CD4-positive, alpha-beta T cell treated with Interleukin-4 for 1 hour (primary cell): ENCODE data around the gene TIGD3.

Experiments
- DNase-seq, 2 donors: peaks; one replicate each; pipeline ENCODE4 v3.0.0-alpha.2; 2020 to 2022

TIGD3 gene

DNA sequence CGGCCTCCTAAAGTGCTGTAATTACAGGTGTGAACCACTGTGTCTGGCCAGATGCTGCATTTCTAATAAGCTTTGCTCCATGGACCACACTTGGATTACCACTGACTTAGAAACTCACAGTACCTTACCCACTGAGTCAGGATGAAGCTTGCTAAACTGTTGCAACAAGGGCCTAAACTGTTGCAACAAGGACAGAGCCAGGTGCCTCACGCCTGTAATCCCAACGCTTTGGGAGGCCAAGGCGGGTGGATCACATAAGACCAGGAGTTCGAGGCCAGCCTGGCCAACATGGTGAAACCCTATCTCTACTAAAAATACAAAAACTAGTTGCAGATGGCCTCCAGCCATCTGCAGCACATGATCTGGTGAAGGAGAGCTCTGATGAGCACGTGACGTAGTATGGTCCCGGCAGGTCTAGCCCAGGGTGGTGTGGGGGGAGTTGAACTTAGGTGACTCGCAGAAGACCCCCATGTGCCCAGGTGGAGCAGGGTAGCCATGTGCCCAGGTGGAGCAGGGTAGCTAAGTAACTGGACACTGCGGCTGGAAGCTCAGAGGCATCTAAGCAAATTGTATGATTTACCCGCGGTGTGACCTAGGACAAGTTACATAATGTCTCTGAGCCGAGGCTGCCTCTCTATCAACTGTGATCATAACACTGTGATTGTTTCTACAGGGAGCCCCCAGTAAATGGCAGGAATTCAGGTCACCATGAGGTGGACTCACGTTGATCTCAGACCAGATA, 19.5 kb downstream of the TIGD3 start:
- no peak for DNase-seq

DNA sequence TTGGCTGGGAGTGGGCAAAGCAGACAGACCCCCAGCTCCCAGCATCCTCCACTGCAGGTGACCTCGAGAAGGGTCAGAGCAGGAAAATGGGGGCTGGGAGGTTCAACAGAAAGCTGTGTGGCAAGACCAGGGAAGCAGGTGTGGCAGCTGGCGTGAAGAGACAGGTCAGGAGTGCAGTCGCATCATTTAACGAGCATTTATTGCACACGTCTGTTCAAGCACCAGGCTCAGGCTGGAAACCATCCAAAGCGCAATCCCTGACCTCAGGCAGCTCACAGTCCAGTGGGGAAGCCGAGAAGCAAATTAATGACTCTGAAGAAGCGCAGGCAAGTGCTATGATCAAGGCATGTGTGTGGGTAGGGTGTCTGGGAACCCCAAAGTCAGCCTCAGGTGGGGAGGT, 20.5 kb downstream of the TIGD3 start:
- DNase-seq, result no peak

DNA sequence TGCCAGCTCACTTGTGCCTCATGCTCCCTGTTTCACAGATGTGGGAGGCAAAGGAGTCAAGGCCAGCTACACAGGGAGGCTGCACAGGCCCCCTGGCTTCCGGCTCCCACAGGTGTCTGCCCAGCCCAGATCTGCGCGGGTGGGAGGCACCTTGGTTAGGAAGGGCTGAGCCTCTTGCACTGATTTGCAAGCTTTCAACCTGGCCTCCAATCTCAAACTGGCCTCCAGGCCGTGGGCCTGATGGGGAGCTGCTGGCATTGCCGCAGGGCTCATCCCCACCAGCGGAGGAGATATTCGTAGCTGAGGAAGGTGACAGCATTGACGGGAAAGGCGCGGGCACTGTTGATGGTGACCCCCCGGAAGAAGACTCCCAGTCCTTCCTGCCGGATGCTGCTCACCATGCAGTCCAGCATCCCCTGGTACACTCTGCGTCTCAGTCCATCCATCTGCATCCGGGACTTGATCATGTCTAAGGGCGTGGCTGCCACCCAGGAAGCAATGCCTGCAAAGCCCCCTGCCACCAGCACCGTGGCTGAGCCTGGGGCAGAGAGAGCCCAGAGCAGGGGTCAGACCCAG, 21.7 kb downstream of the TIGD3 start:
- no peak for DNase-seq

- DNase-seq, result no peak
Observed at GRCh38 chr11:65377036-65377435, 22.5 kb downstream of the TIGD3 start.

- no peak for DNase-seq
Observed at GRCh38 chr11:65377777-65378176, 23.2 kb downstream of the TIGD3 start.

DNA sequence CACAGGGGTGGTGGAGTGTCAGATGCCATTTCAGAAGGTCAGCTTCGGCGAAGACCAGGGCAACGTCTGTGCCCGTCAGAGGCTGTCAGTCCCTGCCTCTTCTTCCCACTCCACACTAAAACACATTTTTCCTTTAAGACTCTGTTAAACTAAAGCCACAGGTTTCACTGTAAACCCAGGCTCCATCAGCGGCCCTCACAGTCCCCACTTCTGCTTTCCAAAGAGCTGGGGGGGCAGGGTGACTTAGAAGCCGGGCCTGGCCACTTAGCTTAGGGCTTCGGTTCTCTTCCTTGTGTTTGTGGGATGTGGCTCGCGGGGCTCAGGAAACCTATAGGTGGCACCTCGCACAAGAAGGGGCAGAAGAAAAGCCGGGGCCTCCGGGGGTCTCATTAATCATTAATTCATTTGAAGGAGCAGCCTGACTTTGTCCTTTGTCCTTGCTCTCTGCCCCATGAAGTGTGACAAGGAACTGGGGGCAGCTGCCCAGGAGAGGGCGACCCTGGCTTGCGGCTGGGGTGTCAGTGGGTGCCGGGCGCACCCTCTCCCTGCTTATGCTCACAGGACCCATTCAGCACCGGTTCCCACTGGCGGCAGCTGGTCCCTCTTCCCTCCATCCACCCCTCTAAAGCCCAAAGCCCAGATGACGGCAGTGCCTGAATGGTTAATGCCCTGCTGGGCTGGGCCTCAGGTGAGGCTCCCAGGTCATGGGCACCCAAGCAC, 23.8 kb downstream of the TIGD3 start:
- DNase-seq, result peak in 1 of 2 donors; percentile 62

DNA sequence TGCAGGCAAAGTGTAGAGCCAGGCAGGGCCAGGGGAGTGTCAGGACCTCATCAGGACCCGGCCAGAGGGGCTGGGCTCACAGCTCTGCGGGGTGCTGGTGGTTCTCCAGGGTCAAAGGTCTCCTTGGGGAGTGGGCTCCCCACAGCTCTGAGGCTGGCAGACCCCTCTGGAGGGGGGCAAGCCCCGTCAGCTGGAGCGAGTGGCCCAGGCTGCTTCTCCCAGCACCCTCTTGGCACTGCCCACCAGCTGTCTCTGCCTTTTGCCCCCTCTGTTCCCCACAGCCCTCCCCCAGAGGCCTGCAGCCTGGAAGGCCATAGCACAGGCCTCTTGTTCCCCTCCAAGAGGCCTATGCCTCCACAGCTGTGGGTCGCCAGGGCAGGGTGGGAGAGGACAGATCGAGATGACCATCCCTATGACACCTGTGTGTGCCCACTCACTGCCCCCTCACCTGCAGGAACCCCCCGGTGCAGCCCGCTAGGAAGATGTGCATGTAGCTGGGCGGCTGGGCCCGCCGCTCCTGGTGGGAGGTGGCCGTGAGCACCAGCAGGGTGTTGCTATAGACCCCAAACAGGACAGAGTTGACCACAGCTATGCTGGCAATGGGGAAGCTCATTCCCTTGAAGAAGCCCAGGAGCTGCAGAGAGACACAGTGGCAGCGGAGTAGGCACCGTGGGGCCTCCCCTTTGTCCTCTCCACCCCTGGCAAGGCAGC, 24.5 kb downstream of the TIGD3 start:
- no peak for DNase-seq

- no peak for DNase-seq
Observed at GRCh38 chr11:65379698-65380459, 25.3 kb downstream of the TIGD3 start.

DNA sequence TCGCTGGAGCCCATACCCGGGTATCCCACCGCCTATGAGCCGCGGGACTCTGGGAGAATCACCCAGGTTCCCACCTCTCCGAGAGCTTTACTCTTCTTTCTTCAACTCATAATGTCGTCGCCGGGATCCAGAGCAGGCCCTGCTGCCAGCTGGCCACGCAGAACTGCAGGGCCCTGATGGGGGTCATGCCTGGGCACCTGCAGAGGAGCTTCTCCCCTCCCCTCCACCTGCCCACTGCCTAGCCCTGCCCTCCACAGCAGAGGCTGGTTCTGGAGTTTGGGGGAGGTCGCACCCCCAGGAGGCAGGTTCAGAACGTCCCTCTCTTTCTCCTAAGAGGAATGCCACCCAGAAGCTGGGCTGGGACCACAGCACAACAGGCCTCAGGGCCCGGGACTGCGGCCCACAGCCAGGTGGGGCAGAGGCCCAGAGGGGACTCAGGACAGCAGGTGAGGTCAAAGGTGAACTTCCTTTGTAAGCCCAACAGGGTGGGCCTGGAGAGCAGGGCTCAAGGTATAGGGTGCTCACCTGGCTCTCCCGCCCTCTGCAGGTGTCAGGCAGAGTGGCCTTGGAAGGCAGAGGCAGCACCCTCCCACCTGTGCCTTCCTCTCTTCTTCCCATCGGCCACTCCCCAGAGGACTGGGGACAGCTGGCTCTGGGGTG, 26.0 kb downstream of the TIGD3 start:
- no peak for DNase-seq

GRCh38 chr11:65381716-65382032, 27.1 kb downstream of the TIGD3 start:
- DNase-seq, result peak in 1 of 2 donors; percentile 49

DNA sequence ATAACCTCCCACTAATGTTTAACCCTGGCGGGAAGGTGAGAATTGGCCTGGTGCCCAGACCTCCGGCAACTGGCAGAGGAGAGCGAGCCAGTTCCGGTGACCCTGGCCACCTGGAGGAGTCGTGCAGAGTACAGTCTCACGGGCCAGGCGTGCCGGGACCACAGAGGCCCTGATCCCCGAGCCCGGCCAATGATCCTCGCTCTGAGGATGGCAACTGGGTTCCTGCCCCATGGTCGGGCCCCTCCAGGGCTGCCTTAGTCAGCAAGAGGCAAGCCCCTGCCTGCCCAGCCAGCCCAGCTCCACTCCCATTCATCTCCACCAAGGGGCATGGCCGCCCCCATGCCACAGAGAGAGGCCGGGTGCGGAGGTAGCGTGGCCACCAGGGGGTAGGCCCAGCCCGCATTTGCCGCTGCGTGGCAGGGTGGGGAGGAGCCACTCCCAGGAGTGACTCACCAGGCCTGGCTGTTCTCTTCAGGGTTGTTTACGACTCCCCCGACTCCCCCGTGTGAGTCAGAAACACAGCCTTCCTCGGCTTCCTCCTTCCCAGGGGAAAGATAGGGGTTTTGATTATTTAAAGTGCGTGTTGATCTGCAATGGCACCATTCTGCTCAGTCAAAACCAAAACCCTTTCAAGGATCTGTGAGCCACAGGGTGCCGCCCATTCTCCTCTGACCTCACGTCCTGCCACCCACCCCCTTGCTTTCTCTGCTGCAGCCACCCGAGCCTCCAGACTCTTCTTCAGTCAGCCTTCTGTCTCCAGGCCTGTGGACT, 27.7 kb downstream of the TIGD3 start, which contains the start of gene SLC25A45:
SLC25A45 (minus strand) TSS at position 614 of the 771 bp plus-strand sequence. CDS start 695 bp downstream, outside the sequence.
- peak; percentile 91 to 92 for DNase-seq

DNA sequence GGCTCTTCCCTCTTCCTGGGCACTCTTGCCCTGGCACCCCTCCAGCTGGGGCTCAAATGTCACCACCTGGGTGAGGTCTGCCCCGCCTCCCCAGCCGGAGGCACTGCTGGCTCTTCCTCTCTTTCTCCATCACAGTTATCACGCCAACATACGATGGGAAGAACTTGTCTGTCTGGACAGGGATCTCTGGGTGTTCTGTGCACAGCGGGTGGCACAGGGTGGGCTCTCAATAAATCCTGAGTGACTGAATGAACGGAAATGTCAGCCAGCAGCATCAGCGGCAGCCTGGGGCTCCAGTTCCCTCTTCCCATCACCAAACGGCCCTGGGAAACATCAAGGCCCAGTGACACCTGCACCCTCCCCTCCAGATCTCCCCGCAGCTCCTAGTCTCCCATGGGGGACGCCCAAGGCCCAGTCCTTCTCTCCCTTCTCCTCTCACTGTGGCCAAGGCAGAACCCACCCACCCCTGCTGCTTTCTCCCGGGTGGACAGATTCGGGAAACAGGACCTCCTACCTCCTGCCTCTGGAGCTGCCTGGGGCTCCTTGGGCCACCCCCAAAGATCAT, 28.3 kb downstream of the TIGD3 start:
- no peak for DNase-seq

GRCh38 chr11:65383778-65384177, 29.2 kb downstream of the TIGD3 start:
- no peak for DNase-seq

DNA sequence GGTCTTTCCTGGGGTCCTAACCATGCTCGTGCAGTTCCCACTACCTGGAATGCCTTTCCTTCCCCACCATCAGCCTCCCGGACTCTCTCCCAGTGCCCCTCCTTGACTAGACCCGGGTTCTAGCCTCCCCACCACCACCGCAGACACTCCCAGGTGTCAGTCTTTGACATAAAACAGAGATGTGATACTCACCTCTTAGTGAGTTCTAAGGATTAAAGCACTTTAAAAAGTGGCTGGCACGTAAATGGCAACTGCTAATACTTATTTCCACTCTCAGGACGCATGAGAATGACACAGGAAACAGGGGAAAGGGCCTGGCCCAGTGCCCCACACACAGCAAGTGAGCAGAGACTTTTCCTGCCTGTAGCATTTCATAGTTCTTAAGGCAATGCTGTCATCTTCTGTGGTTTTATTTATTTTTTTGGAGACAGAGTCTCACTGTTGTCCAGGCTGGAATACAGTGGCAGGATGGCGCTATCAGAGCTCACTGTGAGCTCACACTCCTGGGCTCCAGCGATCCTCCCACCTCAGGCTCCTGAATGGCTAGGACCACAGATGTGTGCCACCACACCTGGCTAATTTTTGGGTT, 29.8 kb downstream of the TIGD3 start:
- DNase-seq, result peak in 1 of 2 donors; percentile 47

DNA sequence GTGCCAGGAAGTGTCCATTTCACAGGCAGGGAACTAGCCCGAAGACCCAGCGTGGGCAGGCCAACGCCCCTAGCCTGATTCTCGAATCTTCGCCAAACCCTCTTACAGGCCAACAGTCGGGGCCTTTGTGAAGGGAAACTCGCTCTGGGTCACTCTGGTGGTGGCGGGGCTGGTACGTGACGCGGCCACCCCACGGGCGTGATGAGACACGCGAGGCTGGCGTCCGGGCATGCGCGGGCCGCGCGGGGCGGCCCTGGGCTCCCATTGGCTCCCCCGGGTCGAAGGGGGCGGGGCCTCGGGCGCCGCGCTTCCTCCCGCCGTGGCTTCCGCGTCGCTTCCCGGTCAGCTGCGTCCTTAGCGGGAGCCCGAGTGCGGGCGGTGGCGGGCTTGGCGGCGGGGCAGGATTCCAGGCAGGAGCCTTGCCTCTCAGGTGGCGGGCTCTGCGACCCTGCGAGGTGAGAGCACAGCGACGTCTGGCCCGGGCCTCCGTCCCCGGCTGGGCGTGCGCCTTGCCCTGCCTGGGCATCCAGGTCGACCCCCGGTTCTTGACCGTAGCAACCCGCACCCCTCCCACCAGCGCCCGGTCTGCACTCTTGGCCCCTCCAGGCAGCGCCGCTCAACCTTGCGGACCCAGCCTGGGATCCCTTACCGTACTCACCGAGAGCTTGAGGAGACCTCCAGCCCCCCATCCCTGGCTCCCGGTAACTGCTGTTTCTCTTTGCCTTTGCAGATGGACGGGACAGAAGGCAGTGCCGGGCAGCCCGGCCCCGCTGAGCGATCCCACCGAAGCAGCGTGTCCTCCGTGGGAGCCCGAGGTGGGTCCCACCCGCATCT, 32.0 kb downstream of the TIGD3 start, which contains the start of gene FRMD8:
FRMD8 (plus strand) TSS at position 331 of the 834 bp plus-strand sequence; CDS start at position 731, 400 bp downstream.
- peak; percentile 90 to 92 for DNase-seq

DNA sequence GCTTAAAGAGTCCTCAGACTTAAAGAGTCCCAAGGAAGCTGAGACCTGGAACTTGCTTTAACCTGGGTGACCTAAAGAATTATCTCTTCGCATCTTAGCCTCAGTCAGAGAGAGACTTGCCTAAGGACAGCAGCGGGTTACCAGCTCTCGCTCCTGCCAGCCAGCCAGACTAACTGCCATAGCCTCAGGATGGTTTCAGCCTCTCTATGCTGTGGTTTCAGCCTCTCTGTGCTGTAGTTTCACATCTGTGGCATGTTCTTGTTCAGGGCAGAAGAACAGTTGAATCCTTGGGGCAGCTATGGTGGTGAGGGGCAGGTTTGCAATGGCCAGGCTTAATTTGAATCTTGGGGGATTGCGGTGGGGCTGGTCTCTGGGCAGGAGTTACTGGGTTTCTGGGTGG, 34.2 kb downstream of the TIGD3 start:
- DNase-seq, result no peak

DNA sequence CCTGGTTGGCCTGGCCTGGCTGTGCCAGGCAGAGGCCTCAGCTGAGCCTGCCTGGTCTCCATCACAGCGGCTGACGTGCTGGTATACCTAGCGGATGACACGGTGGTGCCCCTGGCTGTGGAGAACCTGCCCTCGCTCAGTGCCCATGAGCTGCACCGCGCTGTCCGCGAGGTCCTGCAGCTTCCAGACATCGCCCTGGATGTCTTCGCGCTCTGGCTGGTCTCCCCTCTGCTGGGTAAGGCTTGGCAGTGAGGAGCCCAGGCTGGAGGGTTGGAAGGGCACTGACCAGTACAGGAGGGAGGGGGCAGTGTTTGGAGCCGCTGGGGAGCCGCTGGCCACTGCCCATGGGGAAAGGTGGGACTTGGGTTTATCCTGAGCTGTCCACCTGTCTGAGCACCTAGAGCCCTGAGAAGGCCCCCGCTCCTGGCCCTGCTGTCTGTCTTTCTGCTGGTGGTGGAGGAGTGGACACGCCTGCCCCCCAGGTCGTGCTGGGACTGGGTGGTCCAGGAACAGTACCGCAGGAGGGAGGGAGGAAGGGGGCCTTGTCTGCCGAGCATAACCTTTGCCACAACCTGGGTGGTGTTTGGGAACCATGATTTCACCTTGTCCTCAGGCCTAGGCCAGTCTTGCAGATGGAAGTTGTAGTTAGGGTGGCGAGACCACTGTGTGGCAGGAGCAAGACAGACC, 34.9 kb downstream of the TIGD3 start:
- no peak for DNase-seq

DNA sequence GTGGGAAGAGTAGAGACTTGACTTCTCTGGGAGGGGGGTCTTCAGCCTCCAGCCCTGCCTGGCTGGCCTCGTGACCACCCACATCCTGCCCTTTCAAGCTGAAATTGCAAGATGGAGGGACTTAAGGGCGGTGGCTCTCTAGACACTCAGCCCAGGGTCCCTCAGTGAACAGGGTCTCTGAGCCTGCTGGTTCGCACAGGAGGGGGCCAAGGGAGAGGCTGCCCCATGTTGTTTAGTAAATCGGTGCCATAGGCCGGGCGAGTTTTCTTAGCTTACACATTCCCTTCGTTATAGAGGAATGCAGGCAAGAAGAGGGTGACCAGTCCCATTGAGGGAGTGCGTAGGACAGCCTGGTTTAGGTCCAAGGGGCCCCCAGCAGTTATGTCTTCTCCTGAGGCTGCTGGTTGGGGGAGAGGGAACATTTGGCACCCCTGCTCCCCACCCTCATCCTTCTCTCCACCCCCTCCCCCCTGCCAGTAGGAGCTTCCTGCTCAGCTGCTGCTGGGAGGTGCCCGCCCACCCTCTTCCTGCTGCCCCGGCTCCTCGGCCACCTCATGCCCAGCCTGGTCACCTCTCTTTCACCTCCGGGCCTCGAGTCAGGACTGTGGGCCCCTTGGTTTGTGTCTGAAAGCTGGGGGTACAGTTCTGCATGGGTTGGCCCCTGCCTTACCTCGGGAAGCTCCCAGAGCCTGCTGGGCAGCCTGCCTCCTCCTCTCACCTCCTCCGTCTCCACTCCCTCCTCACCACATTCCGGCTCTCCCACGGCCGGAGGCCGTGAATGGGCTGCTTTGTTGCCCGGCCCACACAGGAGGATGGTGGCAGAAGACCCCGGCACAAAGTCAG, 35.8 kb downstream of the TIGD3 start:
- DNase-seq, result no peak
